HG02852 (cell line): ENCODE results near the gene PCSK6.

Experiments used
- ATAC-seq: cut with Tn5 transposase; IDR thresholded peaks from one replicate; pipeline ENCODE4 v1.9.1; 2021; ENCODE audit warnings: mild to moderate bottlenecking, moderate library complexity; ENCODE audit not compliant: unreplicated experiment

The PCSK6 gene

GRCh38 chr15:101258238-101259144 lies 231.0 kb downstream of the PCSK6 start:
- ATAC-seq, result peak; percentile 69

DNA sequence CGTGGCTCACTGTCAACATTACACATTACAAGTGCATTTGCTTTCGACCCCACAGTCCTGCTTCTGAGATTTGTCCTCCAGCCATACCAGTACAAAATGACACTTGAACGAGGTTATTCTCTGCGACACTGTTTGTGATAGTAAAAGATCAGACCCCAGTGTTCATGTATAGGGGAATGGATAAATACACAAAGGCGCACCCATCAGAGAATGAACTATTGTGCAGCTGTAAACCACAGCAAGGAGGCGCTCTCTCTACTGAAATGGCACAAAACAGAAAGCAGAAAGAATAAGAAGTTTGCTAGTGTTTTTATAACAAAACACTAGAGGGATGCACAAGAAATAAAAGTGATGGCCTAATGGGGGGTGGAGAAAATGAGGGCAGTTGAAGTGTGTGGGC lies 232.8 kb downstream of the PCSK6 start:
- no peak for ATAC-seq

DNA sequence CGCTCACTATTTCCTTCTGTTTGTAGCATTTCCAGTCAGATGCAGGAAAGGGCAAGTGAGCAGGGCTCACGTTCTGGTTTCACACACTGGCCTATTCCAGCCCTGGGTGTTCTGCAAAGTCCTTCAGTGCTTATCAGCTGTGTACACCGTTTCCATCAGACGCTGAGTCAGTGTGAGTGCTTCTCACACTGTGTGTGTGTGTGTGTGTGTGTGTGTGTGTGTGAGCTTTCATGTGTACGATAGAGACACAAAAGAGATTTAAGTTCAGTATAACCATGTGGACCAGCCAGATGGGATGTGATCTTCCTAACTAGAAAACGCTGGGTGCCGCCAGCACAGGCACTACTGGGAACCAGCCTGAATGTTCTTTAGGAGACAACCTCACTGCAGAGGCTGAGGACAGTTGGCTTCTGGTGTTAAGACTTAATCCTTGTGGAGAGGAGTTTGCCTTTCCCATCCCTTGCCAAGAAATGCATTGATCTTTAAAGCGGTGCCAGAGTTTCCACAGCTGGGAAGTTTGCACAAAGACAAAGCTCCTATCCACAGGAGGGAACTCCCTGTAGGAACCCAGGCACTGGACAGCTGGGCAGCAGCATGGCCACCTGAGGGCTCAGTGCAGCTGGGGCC lies 233.8 kb downstream of the PCSK6 start:
- ATAC-seq, result no peak

- ATAC-seq, result no peak
Measured at GRCh38 chr15:101255051-101255395, 234.5 kb downstream of the PCSK6 start.

DNA sequence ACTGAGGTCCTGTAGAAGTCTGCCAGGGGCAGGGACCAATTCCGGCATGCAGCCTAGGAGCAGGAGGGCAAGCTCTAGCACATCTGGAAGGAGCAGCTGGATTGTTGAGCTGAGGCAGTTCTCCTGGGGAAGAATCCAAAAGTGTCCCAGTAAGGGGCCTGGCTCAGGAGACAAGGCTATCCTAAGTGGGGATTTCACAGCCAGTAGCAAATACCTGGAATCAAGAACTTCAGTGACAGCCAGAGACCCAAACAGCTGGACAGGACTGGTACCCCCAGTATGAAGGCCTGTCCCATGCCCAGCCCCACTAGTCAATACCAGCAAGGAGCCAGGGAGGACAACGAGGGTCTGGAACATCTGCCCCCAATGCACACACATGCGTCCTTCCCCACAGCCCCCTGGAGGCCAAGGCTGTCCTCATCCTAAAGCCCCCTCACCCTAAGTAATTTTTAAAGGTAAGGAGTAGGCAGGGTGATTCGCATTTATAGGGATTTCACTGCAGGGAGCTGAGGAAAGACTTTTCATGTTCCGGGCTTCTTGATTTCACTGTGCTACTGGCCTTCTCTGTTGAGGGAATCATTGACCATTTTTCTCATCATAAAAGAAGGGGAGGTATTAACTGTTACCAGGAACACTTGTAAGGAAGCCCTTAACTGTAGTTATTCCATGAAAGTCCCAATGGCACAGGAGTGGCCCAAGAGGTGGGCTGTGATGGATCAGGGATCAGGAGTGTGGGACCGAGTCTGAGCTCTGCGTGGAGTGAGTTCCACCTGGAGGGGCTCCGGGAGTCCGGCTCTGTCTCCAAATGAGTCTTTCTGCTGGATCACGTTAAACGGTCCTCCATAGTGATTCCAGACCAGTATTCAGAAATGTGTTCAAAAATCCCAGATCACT lies 235.1 kb downstream of the PCSK6 start:
- no peak for ATAC-seq
